DMS53 treated with DMSO at 0.1 percent for 48 hours (cell line): ENCODE data around the gene XPC.
"Not testable (repeated sequence)": the region's sequence is repeated elsewhere in the genome, so short reads cannot be mapped to it uniquely, and the experiment has no call there.

Source experiments
- DNase-seq: peaks from one replicate; lab custom pipeline; 2025; ENCODE audit not compliant: unreplicated experiment; lab: John Stamatoyannopoulos, UW

The XPC gene

DNA sequence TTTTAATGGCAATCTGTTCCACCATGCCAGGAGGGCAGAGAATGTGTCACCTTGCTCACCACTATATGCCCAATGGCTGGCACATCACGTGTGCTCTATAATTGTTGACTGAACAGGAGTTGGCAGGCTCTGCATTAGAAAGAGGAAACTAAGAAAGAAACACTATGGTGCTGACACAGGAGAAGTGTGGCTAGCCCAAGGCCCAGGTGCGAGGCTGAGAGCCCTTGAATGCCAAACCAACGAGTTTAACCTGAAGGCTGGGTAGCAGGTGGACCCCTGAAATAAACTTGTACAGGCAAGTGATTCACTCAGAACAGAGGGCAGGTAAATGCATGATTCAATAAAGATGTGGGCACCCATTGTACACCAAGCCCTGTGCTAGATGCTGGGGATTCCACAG lies 56.1 kb downstream of the XPC start:
- DNase-seq, result no peak

DNA sequence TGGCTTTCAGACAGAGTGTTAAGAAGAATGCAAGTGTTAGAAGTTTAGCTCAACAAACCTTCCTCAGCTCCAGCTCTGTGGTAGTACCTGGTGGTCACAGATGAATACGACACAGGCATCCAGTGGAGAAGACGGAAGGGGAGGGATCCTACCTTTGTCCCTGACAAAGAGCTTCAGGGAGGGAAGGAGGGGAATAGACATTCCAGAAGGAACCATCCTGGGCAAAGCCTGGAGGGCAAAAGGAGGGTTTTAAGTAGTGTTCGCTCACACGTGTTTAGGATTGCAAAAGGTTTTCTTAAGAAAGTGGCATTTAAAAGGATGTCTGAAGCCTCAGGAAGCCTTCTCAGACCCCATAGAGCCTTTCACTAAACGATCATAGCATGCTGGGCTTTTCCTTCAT lies 56.5 kb downstream of the XPC start:
- no peak for DNase-seq

DNA sequence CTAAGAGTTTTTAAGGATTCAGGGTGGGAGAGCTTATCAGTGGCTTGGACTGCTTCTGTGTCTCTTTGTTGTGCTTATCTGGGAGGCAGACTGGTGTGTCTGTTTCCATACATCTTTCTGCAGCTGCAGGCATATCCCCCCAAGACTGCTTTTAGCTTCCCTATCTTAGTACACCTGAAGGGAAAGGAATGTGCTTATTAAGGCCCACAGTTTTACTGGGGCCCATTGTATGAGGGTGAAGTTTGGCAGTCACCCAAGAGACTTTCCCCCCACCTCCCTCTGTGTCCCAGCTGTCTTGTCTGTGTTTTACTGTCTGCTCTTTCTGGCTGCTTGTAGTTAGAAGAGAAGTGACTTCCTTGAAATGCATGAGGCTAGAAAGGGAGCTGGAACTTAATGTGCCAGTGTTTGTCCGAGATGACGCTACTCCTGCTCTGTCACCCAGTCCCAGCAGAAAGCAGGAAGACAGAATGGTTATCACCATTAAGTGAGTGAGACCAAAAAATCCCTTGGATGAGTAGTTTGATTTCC lies 57.4 kb downstream of the XPC start:
- DNase-seq, result not testable (repeated sequence)

DNA sequence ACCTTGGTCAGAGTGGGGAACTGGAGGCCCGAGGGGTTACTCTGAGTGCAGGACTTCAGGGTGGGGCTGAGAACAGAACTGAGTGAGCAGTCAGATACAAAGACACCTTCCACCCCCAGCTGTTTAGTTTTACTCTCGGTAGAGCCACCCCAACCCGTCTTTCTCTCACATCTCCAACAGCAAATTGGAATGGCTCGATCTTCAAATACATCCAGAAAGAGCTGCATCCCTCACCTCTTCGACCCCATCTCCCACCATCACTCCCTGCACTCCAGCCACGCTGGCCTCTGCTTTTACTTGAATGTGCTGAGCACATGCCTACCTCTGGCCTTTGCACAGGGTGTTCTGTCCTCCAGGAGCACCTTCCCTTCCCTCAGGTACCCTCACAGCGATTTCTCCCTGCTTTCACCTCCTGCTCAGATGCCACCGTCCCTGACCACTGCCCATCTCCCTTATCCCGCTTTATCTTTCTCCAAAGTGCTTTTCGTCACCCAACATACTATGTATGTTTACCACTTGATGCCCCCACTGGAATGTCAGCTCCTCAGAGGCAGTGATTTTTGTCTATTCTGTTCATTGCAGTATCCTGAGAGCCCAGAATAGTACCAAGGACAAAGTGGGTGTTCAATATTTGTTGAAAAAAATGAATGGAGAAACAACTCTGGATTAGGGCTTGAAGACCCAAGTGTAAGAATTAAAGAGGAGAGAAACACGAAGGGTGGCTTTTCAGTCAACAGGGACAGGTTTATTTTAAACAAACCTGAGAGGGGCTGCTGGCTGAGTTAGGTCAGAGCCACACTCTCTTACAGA lies 58.1 kb downstream of the XPC start:
- DNase-seq, result no peak

DNA sequence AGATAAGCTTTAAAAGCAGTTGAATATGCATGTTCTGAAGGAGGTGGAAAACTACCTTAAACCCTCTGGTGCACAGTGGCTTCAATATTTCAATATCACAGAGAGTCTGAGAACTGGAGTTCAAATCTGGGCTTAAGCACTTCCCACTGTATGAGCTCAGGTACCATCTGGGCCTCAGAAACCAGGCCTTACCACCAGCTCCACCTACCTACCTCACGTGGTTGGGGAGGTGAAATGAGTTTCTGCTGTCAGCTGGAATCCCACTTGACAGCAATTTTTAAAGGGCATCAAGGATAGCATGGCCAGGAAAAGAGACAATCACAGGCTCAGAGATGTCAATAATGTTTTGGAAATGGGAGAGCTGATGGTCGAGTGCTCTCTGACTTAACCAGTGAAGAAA lies 58.8 kb downstream of the XPC start:
- no peak for DNase-seq

DNA sequence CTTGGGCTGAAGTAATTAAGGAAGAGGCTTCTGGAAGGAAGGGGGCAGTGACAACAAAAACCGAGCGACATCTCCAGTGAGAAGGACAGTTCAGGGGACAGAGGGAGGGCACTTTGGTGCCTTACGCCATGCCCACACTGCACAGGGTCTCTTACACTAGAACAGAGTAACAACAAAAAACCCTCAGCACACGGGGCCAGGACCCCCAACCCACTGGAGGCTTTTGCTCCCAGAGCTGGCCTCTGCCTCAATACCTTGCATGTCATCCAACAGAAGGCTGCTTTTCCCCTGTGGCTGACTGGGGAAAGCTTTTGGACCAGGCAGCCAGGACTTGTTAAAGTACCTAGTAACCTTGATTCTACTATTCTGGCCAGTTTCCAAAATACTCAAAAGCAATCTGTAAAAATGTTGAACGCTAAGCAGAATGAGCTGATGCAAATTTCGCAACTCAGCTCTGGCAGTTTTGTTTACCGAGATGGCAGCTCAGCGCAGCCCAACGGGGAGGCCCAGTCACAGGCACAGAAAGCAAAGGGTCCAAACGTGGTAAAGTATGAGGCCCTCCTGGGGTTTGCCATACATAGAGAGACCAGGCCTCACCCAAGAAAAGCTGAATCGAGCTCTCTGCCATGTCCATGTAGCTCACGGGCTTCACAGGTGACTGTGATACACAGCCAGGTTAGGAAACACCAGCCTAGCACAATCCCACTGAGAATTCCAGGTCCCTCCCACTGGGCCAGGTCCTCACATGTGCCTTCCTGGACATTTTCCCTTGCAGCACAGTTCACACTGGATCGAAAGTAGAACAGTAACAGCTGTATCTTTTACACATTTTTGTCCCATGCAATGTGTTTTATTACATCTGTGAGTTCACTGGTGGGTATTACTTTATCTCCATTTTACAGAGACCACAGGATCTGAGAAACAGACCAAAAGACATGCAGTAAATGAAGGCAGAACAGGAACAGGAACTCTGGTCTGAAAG lies 59.7 kb downstream of the XPC start:
- DNase-seq, result no peak

DNA sequence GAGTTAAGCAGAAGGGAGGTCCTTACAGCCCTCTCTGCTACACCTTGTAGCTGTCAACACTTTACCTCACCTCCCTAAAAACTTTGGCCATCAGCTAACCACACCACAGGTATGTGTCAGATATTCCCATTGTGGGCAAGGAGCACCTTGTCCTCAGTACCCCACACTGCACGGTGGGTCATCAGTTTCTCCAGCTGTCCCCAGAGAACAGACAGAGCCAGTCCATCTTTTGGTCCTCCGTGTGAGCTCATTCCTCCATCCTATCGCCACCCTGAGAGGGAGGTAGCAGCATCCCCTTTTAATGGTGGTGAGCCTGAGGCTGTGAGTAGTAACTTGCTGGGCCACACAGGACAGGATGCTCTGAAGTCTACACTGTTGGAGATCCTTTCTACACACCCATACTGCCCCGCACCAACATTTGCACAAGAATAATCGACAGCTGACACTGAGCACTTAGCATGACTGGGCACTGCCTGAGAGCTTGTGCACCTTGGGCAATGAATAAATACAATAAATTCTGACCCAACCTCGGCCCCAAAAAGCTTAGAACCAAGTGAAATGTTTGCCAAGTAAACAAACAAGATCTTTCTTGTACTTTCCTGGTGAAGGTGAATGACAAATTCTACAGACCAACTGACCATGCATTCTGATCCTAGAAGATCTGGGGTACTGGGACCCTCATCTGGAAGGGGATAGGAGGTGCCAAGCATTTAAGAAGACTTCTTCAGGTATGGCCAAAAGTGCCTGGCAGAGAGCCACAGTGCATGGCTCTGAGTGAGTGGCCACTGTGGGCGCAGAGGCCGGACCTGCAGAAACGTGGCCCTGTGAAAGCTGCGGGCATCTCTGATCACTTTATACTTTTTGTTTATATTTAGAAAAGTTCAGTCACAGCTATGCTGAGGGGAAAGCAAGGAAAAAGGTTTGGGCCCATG lies 60.7 kb downstream of the XPC start:
- no peak for DNase-seq

DNA sequence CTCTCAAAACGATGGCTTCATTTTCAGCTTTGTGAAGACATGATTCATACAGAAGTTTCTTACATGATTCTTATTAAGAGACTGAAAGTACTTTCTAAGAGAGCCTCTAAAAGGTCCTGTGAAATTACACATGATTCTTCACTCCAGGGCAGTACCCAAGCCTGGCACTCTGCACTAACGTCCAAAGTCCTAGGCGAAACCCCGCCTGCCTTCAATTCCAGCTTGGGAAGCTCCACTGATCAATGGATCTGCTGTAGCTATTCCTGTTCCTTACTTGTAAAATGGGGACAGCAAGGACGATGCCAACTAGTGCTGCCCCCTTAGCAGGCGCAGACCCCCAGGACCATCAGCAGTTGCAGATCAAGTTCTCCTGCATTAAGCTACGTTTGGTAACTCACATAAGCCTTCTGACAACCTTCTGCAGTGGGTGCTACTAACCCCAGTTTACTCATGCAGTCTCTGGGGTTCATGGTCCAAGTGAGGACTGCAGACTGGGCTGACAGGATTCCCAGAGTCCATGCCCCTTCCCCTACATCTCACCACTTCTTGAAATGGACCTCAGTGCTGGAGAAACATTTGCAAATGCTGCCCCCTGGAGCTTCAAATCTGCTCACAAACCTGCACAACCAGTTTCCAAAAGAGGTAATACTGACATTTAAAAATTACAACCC lies 64.3 kb downstream of the XPC start:
- no peak for DNase-seq

DNA sequence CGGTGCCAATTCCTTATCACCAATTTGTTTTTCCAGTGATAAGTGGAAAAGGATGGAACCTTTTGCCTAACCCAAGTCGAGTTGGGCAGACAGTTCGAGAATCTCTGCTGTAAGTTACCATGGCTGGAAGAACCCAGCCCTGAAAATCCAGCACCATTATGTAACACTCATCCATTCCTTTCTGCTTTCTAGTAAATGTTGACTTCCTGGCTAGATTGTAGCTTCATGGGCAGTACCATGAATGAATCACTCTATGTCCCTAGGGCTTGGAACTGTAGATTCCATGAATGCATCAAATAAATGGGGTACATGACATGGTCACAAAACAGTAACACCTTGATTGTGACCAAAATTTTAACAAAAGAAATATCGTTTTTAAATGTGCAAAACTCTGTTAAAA lies 67.7 kb downstream of the XPC start:
- DNase-seq, result no peak

DNA sequence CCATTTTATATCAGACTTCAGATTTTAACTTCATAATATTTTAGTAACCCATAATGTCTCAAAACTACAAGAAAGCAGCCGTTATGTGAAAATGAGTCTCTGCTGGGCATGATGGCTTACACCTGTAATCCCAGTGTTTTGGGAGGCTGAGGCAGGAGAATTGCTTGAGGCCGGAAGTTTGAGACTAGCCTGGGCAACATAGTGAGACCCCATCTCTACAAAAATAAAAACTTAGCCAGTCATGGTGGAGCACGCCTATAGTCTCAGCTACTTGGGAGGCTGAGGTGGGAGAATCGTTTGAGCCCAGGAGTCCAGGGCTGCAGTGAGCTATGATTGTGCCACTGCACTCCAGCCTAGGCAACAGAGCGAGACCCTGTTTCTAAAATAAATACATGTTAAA lies 68.6 kb downstream of the XPC start:
- not testable (repeated sequence) for DNase-seq

DNA sequence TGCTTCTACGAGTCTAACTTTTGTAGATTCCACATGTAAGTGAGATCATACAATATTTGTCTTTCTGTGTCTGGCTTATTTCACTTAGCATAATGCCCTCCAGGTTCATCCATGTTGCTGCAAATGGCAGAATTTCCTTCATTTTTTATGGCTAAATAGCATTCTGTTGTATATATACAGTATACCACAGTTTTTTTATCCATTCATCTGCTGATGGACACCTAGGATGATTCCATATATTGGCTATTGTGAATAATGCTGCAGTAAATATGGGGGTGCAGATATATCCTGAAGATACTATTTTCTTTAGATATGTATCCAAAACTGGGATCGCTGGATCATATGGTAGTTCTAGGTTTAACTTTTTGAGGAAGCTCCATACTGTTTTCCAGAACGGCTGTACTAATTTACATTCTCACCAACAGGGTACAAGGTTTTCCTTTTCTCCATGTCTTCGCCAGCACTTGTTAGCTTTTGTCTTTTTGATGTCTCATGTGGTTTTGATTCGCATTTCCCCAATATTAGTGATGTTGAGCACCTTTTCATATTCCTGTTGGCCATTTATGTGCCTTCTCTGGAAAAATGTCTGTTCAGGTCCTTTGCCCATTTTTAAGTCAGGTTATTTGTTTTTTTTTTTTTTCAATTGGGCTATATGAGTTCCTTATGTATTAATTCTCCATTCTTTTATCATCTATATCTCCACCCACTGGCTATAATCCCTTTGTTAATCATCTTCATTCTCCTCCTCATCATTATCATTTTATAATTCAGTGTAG lies 80.6 kb downstream of the XPC start:
- DNase-seq, result no peak

DNA sequence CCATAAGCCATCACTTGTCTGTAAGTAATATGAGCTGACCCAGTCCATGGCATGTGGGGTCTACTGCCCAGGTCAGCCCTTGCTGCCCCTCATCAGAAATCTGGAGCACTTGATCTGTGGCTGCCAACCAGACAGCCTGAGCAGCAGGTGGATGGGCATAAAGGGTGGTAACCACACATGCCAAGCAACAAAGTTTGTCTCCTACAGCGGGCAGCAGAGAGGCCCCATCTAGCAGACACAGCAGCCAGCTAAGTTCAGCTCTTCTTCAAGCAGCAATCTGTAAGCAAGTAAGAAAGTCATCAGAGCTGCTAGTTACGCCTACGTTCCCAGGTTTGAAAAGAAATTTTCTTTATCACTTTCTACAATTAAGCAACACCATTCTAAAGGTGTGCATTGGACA lies 81.7 kb downstream of the XPC start:
- DNase-seq, result no peak
